Neural progenitor cell (in vitro differentiated cells): ENCODE results near the gene ANKMY1. TPM values are rescaled to one million over a fixed set of nuclear protein-coding genes. Genes with fewer than 3 reads are reported as not detected.

Experiments used
- DNase-seq: peaks from one replicate; pipeline ENCODE4 v3.0.0-alpha.2; 2016; ENCODE audit warnings: low spot score
- H2AFZ ChIP-seq: fragments of 200-600 bp; sonication (generic); replicated peaks from 2 replicates; pipeline ENCODE4 v1.6.1; 2016; ENCODE audit warnings: antibody characterized with exemption
- H3F3A ChIP-seq: fragments of 200-600 bp; sonication (generic); 2 replicates; pipeline ENCODE4 v1.6.1; 2016; ENCODE audit warnings: antibody characterized with exemption, low read depth
- H3K27ac ChIP-seq: fragments of 200-600 bp; sonication (generic); 2 replicates; pipeline ENCODE4 v1.5.1; 2016; ENCODE audit warnings: mild to moderate bottlenecking
- H3K27me3 ChIP-seq: fragments of 200-600 bp; sonication (generic); 2 replicates; pipeline ENCODE4 v1.6.1; 2016; ENCODE audit warnings: mild to moderate bottlenecking, moderate library complexity
- H3K36me3 ChIP-seq: fragments of 200-600 bp; sonication (generic); 2 replicates; pipeline ENCODE4 v1.5.1; 2016
- H3K4me1 ChIP-seq: fragments of 200-600 bp; sonication (generic); 2 replicates; pipeline ENCODE4 v1.6.1; 2016; ENCODE audit warnings: mixed run types
- H3K4me2 ChIP-seq: fragments of 200-600 bp; sonication (generic); 2 replicates; pipeline ENCODE4 v1.6.1; 2016
- H3K4me3 ChIP-seq: fragments of 200-600 bp; sonication (generic); 2 replicates; pipeline ENCODE4 v1.5.1; 2016
- H3K79me2 ChIP-seq: fragments of 200-600 bp; sonication (generic); 2 replicates; pipeline ENCODE4 v1.6.1; 2016; ENCODE audit warnings: low read depth
- H3K9ac ChIP-seq: fragments of 200-600 bp; sonication (generic); 2 replicates; pipeline ENCODE4 v1.6.1; 2016
- H3K9me3 ChIP-seq: fragments of 200-600 bp; sonication (generic); 2 replicates; pipeline ENCODE4 v1.5.1; 2016; ENCODE audit warnings: low read depth
- H4K20me1 ChIP-seq: fragments of 200-600 bp; sonication (generic); 2 replicates; pipeline ENCODE4 v1.6.1; 2016; ENCODE audit warnings: low read depth
- H3K27ac Mint-ChIP-seq: 3 replicates; pipeline ENCODE4 v1.8.0; 2021; ENCODE audit warnings: mixed read lengths
- H3K27me3 Mint-ChIP-seq: 2 replicates; pipeline ENCODE4 v1.8.0; 2022; ENCODE audit warnings: low read depth, mild to moderate bottlenecking, inconsistent platforms, moderate library complexity, mixed read lengths; ENCODE audit not compliant: insufficient read depth
- H3K36me3 Mint-ChIP-seq: 3 replicates; pipeline ENCODE4 v1.8.0; 2021; ENCODE audit warnings: mixed read lengths
- H3K4me1 Mint-ChIP-seq: 3 replicates; pipeline ENCODE4 v1.8.0; 2021; ENCODE audit warnings: mixed read lengths
- H3K4me3 Mint-ChIP-seq: 3 replicates; pipeline ENCODE4 v1.8.0; 2021; ENCODE audit warnings: mild to moderate bottlenecking, moderate library complexity, mixed read lengths
- H3K9me3 Mint-ChIP-seq: 3 replicates; pipeline ENCODE4 v1.8.0; 2020; ENCODE audit warnings: mixed read lengths
- CTCF ChIP-seq: fragments of 200-600 bp; sonication (generic); IDR thresholded peaks from 2 replicates; pipeline ENCODE4 v1.5.1; 2017; ENCODE audit warnings: antibody characterized with exemption, mild to moderate bottlenecking
- EZH2 ChIP-seq: fragments of 200-600 bp; sonication (generic); IDR thresholded peaks from 2 replicates; pipeline ENCODE4 v1.6.1; 2017; ENCODE audit warnings: antibody characterized with exemption, mild to moderate bottlenecking, moderate library complexity
- EZH2phosphoT487 ChIP-seq: fragments of 200-600 bp; sonication (generic); IDR thresholded peaks from 2 replicates; pipeline ENCODE4 v1.6.1; 2017; ENCODE audit warnings: antibody characterized with exemption
- total RNA-seq: library from RNA; depleted of rRNA; stranded (reverse); fragments of >200 nt; gene quantifications from 2 replicates; pipeline ENCODE4 v1.2.3, GENCODE V29; 2015; ENCODE audit warnings: low replicate concordance

Gene ANKMY1
- total RNA-seq, 1 donor from 2014 or later, result 4.2 TPM

GRCh38 chr2:240553956-240554480 is 3.8 kb downstream of the ANKMY1 start:
- Mint-ChIP-seq H3K4me3 (no peak overlapping the region), H3K4me1 (peaks cover 14% of the 10 kb centered on the region), H3K36me3 (peaks cover 19% of the 10 kb centered on the region), H3K9me3 (peaks cover 14% of the 10 kb centered on the region), H3K27ac (no peak overlapping the region), H3K27me3 (no peaks in the 10 kb centered on the region)
- Histone ChIP-seq H3K4me1 (peaks cover 3% of the 10 kb centered on the region), H3K27me3 (peaks cover 24% of the 10 kb centered on the region), H3K4me2 (no peak overlapping the region), H4K20me1 (peaks cover 20% of the 10 kb centered on the region), H3F3A (peaks cover 11% of the 10 kb centered on the region), H3K79me2 (peaks cover 6% of the 10 kb centered on the region), H3K4me3 (no peak overlapping the region), H3K9me3 (peaks cover 8% of the 10 kb centered on the region), H3K27ac (no peak overlapping the region), H3K9ac (no peak overlapping the region), H2AFZ (no peak overlapping the region), H3K36me3 (no peaks in the 10 kb centered on the region)
- TF ChIP-seq EZH2phosphoT487 (no peak), EZH2 (no peak), CTCF (no peak)
- peak; percentile 0 for DNase-seq

- no peaks in the 10 kb centered on the region for H4K20me1 ChIP-seq
- no peak overlapping the region for H2AFZ ChIP-seq
- peaks cover 23% of the 10 kb centered on the region for H3K36me3 Mint-ChIP-seq
- H3K27ac Mint-ChIP-seq, result no peak overlapping the region
- TF ChIP-seq CTCF (no peak), EZH2 (no peak), EZH2phosphoT487 (no peak)
- no peak overlapping the region for H3K4me3 ChIP-seq
- peaks cover 4% of the 10 kb centered on the region for H3K4me1 Mint-ChIP-seq
- no peaks in the 10 kb centered on the region for H3K79me2 ChIP-seq
- no peak overlapping the region for H3K4me2 ChIP-seq
- H3K9me3 ChIP-seq, result peaks cover 8% of the 10 kb centered on the region
- no peak overlapping the region for H3K9ac ChIP-seq
- H3F3A ChIP-seq, result no peaks in the 10 kb centered on the region
- no peaks in the 10 kb centered on the region for H3K4me1 ChIP-seq
- H3K27me3 Mint-ChIP-seq, result no peaks in the 10 kb centered on the region
- peaks cover 5% of the 10 kb centered on the region for H3K27me3 ChIP-seq
- no peak for DNase-seq
- no peak overlapping the region for H3K27ac ChIP-seq
- H3K36me3 ChIP-seq, result no peaks in the 10 kb centered on the region
- no peak overlapping the region for H3K4me3 Mint-ChIP-seq
- peaks cover 19% of the 10 kb centered on the region for H3K9me3 Mint-ChIP-seq
These were observed 6.0 kb downstream of the ANKMY1 start for GRCh38 chr2:240551811-240552210.

GRCh38 chr2:240551288-240551687 is 6.5 kb downstream of the ANKMY1 start:
- Histone ChIP-seq H3F3A (no peaks in the 10 kb centered on the region), H3K4me2 (no peak overlapping the region), H3K79me2 (no peaks in the 10 kb centered on the region), H3K27me3 (no peaks in the 10 kb centered on the region), H3K27ac (no peak overlapping the region), H3K4me1 (no peaks in the 10 kb centered on the region), H3K36me3 (no peaks in the 10 kb centered on the region), H4K20me1 (no peaks in the 10 kb centered on the region), H2AFZ (no peak overlapping the region), H3K4me3 (no peak overlapping the region), H3K9ac (no peak overlapping the region), H3K9me3 (peaks cover 8% of the 10 kb centered on the region)
- Mint-ChIP-seq H3K4me3 (no peak overlapping the region), H3K27me3 (no peaks in the 10 kb centered on the region), H3K4me1 (no peaks in the 10 kb centered on the region), H3K36me3 (peaks cover 23% of the 10 kb centered on the region), H3K27ac (no peak overlapping the region), H3K9me3 (peaks cover 19% of the 10 kb centered on the region)
- DNase-seq, result no peak
- TF ChIP-seq EZH2phosphoT487 (no peak), EZH2 (no peak), CTCF (no peak)
